Measurements from ENCODE around the gene ACOT12. TPM values are rescaled to one million over a fixed set of nuclear protein-coding genes. Genes with fewer than 3 reads are reported as not detected.

The ACOT12 gene
- polyA plus RNA-seq, 1 experiment: 0.56 TPM

GRCh38 chr5:81316571-81316970, 77.4 kb downstream of the ACOT12 start:
- no peak for DNase-seq (ENCODE audit: low read depth, low spot score)
- ChIA-PET POLR2A (no interaction called here), CTCF (no interaction called here)
- TF ChIP-seq, protein P1, sequence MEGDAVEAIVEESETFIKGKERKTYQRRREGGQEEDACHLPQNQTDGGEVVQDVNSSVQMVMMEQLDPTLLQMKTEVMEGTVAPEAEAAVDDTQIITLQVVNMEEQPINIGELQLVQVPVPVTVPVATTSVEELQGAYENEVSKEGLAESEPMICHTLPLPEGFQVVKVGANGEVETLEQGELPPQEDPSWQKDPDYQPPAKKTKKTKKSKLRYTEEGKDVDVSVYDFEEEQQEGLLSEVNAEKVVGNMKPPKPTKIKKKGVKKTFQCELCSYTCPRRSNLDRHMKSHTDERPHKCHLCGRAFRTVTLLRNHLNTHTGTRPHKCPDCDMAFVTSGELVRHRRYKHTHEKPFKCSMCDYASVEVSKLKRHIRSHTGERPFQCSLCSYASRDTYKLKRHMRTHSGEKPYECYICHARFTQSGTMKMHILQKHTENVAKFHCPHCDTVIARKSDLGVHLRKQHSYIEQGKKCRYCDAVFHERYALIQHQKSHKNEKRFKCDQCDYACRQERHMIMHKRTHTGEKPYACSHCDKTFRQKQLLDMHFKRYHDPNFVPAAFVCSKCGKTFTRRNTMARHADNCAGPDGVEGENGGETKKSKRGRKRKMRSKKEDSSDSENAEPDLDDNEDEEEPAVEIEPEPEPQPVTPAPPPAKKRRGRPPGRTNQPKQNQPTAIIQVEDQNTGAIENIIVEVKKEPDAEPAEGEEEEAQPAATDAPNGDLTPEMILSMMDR (IDR thresholded peaks at IDR 0.05; ENCODE audit: low read depth, low read length): no peak
- Histone ChIP-seq H3K9me3 (ENCODE audit: control insufficient read depth, insufficient read depth, low read length) (no peaks in the 10 kb centered on the region), H3K4me3 (ENCODE audit: low read depth, low read length) (no peak overlapping the region), H3K27me3 (ENCODE audit: control insufficient read depth, insufficient read depth, low read length) (no peaks in the 10 kb centered on the region), H3K27ac (ENCODE audit: low read depth, low read length) (no peak overlapping the region)

DNA sequence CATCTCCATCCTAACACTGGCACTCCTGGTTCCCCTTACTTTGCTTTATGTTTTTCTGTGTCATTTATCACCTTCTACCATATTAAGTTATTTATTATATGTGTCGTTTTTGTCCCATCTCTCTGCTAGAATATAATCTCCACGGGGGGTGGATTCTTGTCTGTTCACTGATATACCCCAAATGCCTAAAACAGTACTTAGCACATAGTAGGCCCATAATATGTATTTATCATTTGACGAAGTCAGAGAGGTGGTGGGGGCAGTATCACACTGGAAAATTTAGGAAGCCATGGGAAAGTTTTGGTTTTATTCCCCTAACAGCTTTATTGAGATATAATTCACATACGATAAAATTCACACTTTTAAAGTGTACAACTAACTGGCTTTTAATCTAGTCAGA, 78.1 kb downstream of the ACOT12 start:
- DNase-seq (ENCODE audit: low read depth, low spot score): no peak
- POLR2A ChIA-PET: interaction anchor here (0.8 to 3.4 kb wide), 2 partner anchors 13 to 47 kb away, joined by 4 to 25 read pairs; partner anchors contain the start of gene ZCCHC9
- CTCF ChIA-PET: interaction anchor here (1.0 kb wide), 1 partner anchor 17 kb away, joined by 5 read pairs; no protein-coding TSS in a partner anchor

DNA sequence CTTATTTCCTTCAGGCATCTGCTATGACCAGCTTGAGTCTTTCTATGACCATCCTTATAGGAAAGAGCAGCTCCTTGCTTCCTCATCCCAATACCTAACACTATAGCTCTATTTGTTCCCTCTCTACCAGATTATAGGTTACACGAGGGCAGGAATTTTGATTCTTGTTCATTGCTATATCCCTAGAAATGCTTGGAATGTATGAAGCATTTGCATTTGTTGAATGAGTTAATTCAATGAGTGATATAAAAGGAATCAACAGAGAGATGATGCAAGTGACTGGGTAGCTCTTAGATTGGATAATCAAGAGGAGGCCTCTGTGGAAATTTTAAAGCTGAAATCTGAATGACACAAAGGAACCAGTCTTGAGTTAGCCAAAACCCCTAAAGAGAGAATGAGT, 78.6 kb downstream of the ACOT12 start:
- POLR2A ChIA-PET: interaction anchor here (0.8 to 3.4 kb wide), 2 partner anchors 13 to 46 kb away, joined by 4 to 25 read pairs; partner anchors contain the start of gene ZCCHC9
- no peaks in the 10 kb centered on the region for H3K27me3 ChIP-seq (ENCODE audit: control insufficient read depth, insufficient read depth, low read length)
- CTCF ChIA-PET: interaction anchor here (1.0 to 2.4 kb wide), 2 partner anchors 16 kb away, joined by 5 to 13 read pairs; no protein-coding TSS in a partner anchor
- H3K4me3 ChIP-seq (ENCODE audit: low read depth, low read length): no peak overlapping the region
- peak; percentile 39 for DNase-seq (ENCODE audit: low read depth, low spot score)
- H3K9me3 ChIP-seq (ENCODE audit: control insufficient read depth, insufficient read depth, low read length): no peaks in the 10 kb centered on the region
- H3K27ac ChIP-seq (ENCODE audit: low read depth, low read length): peak overlapping the region; percentile 40
- TF ChIP-seq, protein P1 (IDR thresholded peaks at IDR 0.05; ENCODE audit: low read depth, low read length): no peak

More for the DNA sequence above, 78.1 kb downstream of the ACOT12 start:
- Histone ChIP-seq H3K27ac (ENCODE audit: low read depth, low read length) (no peak overlapping the region), H3K4me3 (ENCODE audit: low read depth, low read length) (no peak overlapping the region), H3K27me3 (ENCODE audit: control insufficient read depth, insufficient read depth, low read length) (no peaks in the 10 kb centered on the region), H3K9me3 (ENCODE audit: control insufficient read depth, insufficient read depth, low read length) (no peaks in the 10 kb centered on the region)
- TF ChIP-seq, protein P1 (IDR thresholded peaks at IDR 0.05; ENCODE audit: low read depth, low read length): no peak

- H3K27ac ChIP-seq (ENCODE audit: low read depth, low read length): no peak overlapping the region
- no peaks in the 10 kb centered on the region for H3K9me3 ChIP-seq (ENCODE audit: control insufficient read depth, insufficient read depth, low read length)
- ChIA-PET CTCF (interaction anchor here (0.8 to 2.4 kb wide), 2 partner anchors 12 to 15 kb away, joined by 4 to 13 read pairs; no protein-coding TSS in a partner anchor), POLR2A (interaction anchor here (3.4 kb wide), 1 partner anchor 12 kb away, joined by 25 read pairs; the partner anchor contains the start of gene ZCCHC9)
- no peak overlapping the region for H3K4me3 ChIP-seq (ENCODE audit: low read depth, low read length)
- H3K27me3 ChIP-seq (ENCODE audit: control insufficient read depth, insufficient read depth, low read length): no peaks in the 10 kb centered on the region
- TF ChIP-seq, protein P1 (IDR thresholded peaks at IDR 0.05; ENCODE audit: low read depth, low read length): no peak
- no peak for DNase-seq (ENCODE audit: low read depth, low spot score)
Measured at GRCh38 chr5:81314581-81314980, 79.4 kb downstream of the ACOT12 start.

- DNase-seq (ENCODE audit: low read depth, low spot score): no peak
- no peaks in the 10 kb centered on the region for H3K27me3 ChIP-seq (ENCODE audit: control insufficient read depth, insufficient read depth, low read length)
- TF ChIP-seq, protein P1 (IDR thresholded peaks at IDR 0.05; ENCODE audit: low read depth, low read length): no peak
- ChIA-PET POLR2A (interaction anchor here (3.4 kb wide), 1 partner anchor 11 kb away, joined by 25 read pairs; the partner anchor contains the start of gene ZCCHC9), CTCF (interaction anchor here (0.8 to 2.4 kb wide), 3 partner anchors 11 to 119 kb away, joined by 4 to 13 read pairs (median 4); no protein-coding TSS in a partner anchor)
- no peaks in the 10 kb centered on the region for H3K9me3 ChIP-seq (ENCODE audit: control insufficient read depth, insufficient read depth, low read length)
- H3K4me3 ChIP-seq (ENCODE audit: low read depth, low read length): no peak overlapping the region
- no peak overlapping the region for H3K27ac ChIP-seq (ENCODE audit: low read depth, low read length)
Measured at GRCh38 chr5:81313686-81314085, 80.2 kb downstream of the ACOT12 start.
